Astrocyte (in vitro differentiated cells and primary cell): ENCODE data around the gene SCN10A. TPM values are rescaled to one million over a fixed set of nuclear protein-coding genes. Genes with fewer than 3 reads are reported as not detected.

Source experiments
- DNase-seq: peaks from one replicate; pipeline ENCODE4 v3.0.0-alpha.2; 2010; ENCODE audit warnings: low read depth
- FAIRE-seq: peaks from 2 replicates; lab custom pipeline; 2011; peaks lifted over from hg19 to GRCh38; lab: Jason Lieb, UNC
- H2AFZ ChIP-seq: 2 replicates; pipeline ENCODE4 v1.6.0; 2012; ENCODE audit warnings: low read depth, low read length, inconsistent platforms
- H3K27ac ChIP-seq: 2 replicates; pipeline ENCODE4 v1.5.1; 2011; ENCODE audit warnings: low read depth, low read length, inconsistent platforms
- H3K27me3 ChIP-seq: 2 replicates; pipeline ENCODE4 v1.6.0; 2011; ENCODE audit warnings: low read length, inconsistent platforms; ENCODE audit not compliant: insufficient read depth
- H3K36me3 ChIP-seq: 2 replicates; pipeline ENCODE4 v1.5.1; 2011; ENCODE audit warnings: low read length, inconsistent platforms; ENCODE audit not compliant: insufficient read depth
- H3K4me1 ChIP-seq: 2 replicates; pipeline ENCODE4 v1.5.1; 2011; ENCODE audit warnings: low read length, inconsistent platforms; ENCODE audit not compliant: insufficient read depth
- H3K4me2 ChIP-seq: 2 replicates; pipeline ENCODE4 v1.6.0; 2012; ENCODE audit warnings: low read length, inconsistent platforms
- H3K4me3 ChIP-seq: 2 replicates; pipeline ENCODE4 v1.5.1; 2011; ENCODE audit warnings: low read depth, mild to moderate bottlenecking, low read length, inconsistent platforms; ENCODE audit not compliant: insufficient read depth
- H3K79me2 ChIP-seq: 2 replicates; pipeline ENCODE4 v1.6.0; 2012; ENCODE audit warnings: mild to moderate bottlenecking, low read length, inconsistent platforms; ENCODE audit not compliant: insufficient read depth
- H3K9ac ChIP-seq: 2 replicates; pipeline ENCODE4 v1.6.0; 2012; ENCODE audit warnings: mild to moderate bottlenecking, low read length, inconsistent platforms
- H3K9me3 ChIP-seq: 2 replicates; pipeline ENCODE4 v1.5.1; 2012; ENCODE audit warnings: low read depth, mild to moderate bottlenecking, low read length, inconsistent platforms; ENCODE audit not compliant: insufficient read depth
- H4K20me1 ChIP-seq: 2 replicates; pipeline ENCODE4 v1.6.0; 2012; ENCODE audit warnings: low read length, inconsistent platforms; ENCODE audit not compliant: insufficient read depth
- H3K27ac Mint-ChIP-seq: one replicate; pipeline ENCODE4 v1.8.0; 2021; ENCODE audit warnings: mild to moderate bottlenecking, mixed read lengths; ENCODE audit not compliant: unreplicated experiment
- H3K27me3 Mint-ChIP-seq: one replicate; pipeline ENCODE4 v1.8.0; 2021; ENCODE audit warnings: low read depth, mixed read lengths; ENCODE audit not compliant: unreplicated experiment
- H3K36me3 Mint-ChIP-seq: one replicate; pipeline ENCODE4 v1.8.0; 2021; ENCODE audit warnings: low read depth, mixed read lengths; ENCODE audit not compliant: unreplicated experiment
- H3K4me1 Mint-ChIP-seq: one replicate; pipeline ENCODE4 v1.8.0; 2021; ENCODE audit warnings: low read depth, mixed read lengths; ENCODE audit not compliant: unreplicated experiment
- H3K4me3 Mint-ChIP-seq: one replicate; pipeline ENCODE4 v1.8.0; 2021; ENCODE audit warnings: mild to moderate bottlenecking, moderate library complexity, mixed read lengths; ENCODE audit not compliant: unreplicated experiment
- H3K9me3 Mint-ChIP-seq: one replicate; pipeline ENCODE4 v1.8.0; 2021; ENCODE audit warnings: mild to moderate bottlenecking, mixed read lengths; ENCODE audit not compliant: unreplicated experiment
- CTCF ChIP-seq: IDR thresholded peaks from 2 replicates; pipeline ENCODE4 v1.5.1; 2011; ENCODE audit warnings: low read depth, mild to moderate bottlenecking, inconsistent platforms, low read length, moderate library complexity; ENCODE audit not compliant: insufficient read depth
- EZH2 ChIP-seq: IDR thresholded peaks from 2 replicates; pipeline ENCODE4 v1.6.1; 2012; ENCODE audit warnings: mild to moderate bottlenecking, low read length, inconsistent platforms; ENCODE audit not compliant: insufficient read depth
- total RNA-seq: library from RNA; stranded (reverse); gene quantifications from 2 replicates; pipeline ENCODE4 v1.2.1, GENCODE V29; 2021

SCN10A gene
- total RNA-seq, 1 donor from 2014 or later: not detected

- FAIRE-seq: peak; percentile 72
- Mint-ChIP-seq H3K4me1 (no peaks in the 10 kb centered on the region), H3K36me3 (no peaks in the 10 kb centered on the region), H3K27me3 (peaks cover 36% of the 10 kb centered on the region), H3K27ac (no peak overlapping the region), H3K4me3 (no peak overlapping the region), H3K9me3 (no peaks in the 10 kb centered on the region)
- Histone ChIP-seq H2AFZ (peak overlapping the region; percentile 2), H3K4me1 (peaks cover 25% of the 10 kb centered on the region), H3K79me2 (no peaks in the 10 kb centered on the region), H4K20me1 (no peaks in the 10 kb centered on the region), H3K4me2 (peak overlapping the region; percentile 39), H3K4me3 (no peak overlapping the region), H3K9me3 (no peaks in the 10 kb centered on the region), H3K9ac (no peak overlapping the region), H3K27ac (peak overlapping the region; percentile 50), H3K36me3 (no peaks in the 10 kb centered on the region), H3K27me3 (no peaks in the 10 kb centered on the region)
- TF ChIP-seq CTCF (no peak), EZH2 (no peak)
- DNase-seq: peak; percentile 36
Observed at GRCh38 chr3:38722781-38723568, 93.0 kb downstream of the SCN10A start.

DNA sequence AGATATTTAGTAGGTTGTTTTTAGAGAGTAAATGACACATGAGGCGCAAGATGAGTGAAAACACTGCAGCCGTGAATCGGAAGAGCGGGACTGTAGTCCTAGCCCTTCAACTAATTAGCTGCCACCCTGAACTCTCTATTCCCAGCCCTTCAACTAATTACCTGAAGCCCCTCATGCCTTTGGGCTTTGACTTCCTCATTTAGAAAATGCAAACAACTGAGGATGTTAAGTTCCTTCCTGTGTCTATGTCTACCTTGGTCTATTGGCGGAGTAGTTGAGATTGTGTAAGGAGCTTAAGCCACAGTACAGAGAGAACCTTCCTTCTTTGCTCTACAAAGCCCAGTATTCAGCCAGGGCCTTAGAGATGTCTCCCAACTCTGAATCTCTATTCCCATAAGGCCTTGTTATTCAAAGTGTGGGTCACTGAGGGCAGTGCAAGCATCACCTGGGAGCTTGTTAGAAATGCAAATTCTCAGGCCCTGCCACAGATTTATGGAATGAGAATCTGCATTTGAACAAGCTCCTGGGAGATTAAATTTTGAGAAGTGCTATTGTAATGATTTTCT lies 94.7 kb downstream of the SCN10A start:
- H3K36me3 Mint-ChIP-seq: no peaks in the 10 kb centered on the region
- H3K9me3 ChIP-seq: no peaks in the 10 kb centered on the region
- no peak for TF ChIP-seq CTCF
- TF ChIP-seq EZH2: no peak
- H3K4me1 Mint-ChIP-seq: no peaks in the 10 kb centered on the region
- H3K4me2 ChIP-seq: no peak overlapping the region
- no peak overlapping the region for H3K4me3 Mint-ChIP-seq
- no peaks in the 10 kb centered on the region for H3K79me2 ChIP-seq
- H3K4me3 ChIP-seq: no peak overlapping the region
- no peaks in the 10 kb centered on the region for H3K9me3 Mint-ChIP-seq
- H3K9ac ChIP-seq: no peak overlapping the region
- H3K27ac Mint-ChIP-seq: no peak overlapping the region
- DNase-seq (no peak), FAIRE-seq (no peak)
- no peak overlapping the region for H3K27ac ChIP-seq
- H3K4me1 ChIP-seq: peaks cover 25% of the 10 kb centered on the region
- H2AFZ ChIP-seq: no peak overlapping the region
- peaks cover 2% of the 10 kb centered on the region for H3K27me3 ChIP-seq
- no peaks in the 10 kb centered on the region for H3K36me3 ChIP-seq
- H4K20me1 ChIP-seq: no peaks in the 10 kb centered on the region
- peaks cover 28% of the 10 kb centered on the region for H3K27me3 Mint-ChIP-seq

DNA sequence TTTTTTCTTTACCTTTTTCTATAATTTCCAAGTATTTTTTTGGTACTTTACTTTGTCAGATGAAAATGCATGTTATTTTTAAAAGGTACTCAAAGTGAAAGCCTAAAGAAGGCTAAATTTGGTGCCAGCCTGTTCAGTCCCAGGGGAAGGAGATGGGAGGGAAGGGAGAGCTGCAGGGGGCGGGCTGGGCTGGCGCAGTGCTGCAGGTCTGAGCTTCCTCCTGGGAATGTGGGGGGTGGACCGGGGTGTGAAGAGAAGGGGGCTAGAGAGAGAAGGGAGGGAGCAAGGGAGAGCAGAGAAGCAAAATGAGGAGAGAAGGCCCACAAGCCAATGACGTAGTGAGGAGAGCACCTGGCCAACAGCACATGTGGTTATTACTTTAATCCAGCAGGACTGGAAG lies 95.6 kb downstream of the SCN10A start:
- no peak overlapping the region for H2AFZ ChIP-seq
- H3K4me3 Mint-ChIP-seq: no peak overlapping the region
- H3K36me3 ChIP-seq: no peaks in the 10 kb centered on the region
- FAIRE-seq (no peak), DNase-seq (no peak)
- no peaks in the 10 kb centered on the region for H3K9me3 Mint-ChIP-seq
- no peak overlapping the region for H3K4me3 ChIP-seq
- peaks cover 2% of the 10 kb centered on the region for H3K27me3 ChIP-seq
- no peak overlapping the region for H3K9ac ChIP-seq
- H3K9me3 ChIP-seq: no peaks in the 10 kb centered on the region
- no peaks in the 10 kb centered on the region for H3K79me2 ChIP-seq
- no peaks in the 10 kb centered on the region for H3K36me3 Mint-ChIP-seq
- H4K20me1 ChIP-seq: no peaks in the 10 kb centered on the region
- peaks cover 28% of the 10 kb centered on the region for H3K27me3 Mint-ChIP-seq
- H3K4me1 Mint-ChIP-seq: no peaks in the 10 kb centered on the region
- H3K27ac Mint-ChIP-seq: no peak overlapping the region
- no peak overlapping the region for H3K4me2 ChIP-seq
- TF ChIP-seq EZH2: no peak
- TF ChIP-seq CTCF: no peak
- peaks cover 19% of the 10 kb centered on the region for H3K4me1 ChIP-seq
- no peak overlapping the region for H3K27ac ChIP-seq
